ENCODE data around the gene GRIP2.

The GRIP2 gene

DNA sequence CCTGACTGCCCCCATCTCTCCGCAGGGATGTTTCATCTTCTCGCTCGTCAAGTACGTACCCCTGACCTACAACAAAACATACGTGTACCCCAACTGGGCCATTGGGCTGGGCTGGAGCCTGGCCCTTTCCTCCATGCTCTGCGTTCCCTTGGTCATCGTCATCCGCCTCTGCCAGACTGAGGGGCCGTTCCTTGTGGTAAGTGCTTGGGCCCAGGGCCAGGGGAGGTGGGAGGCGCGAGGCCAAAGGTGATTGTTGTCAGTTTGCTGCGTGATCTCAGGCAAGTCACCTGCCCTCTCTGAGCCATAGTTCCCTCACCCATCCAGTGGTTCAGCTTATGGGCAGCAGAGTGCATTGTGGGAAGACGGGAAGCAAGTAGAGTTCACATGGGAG, 58.5 kb downstream of the GRIP2 start:
- no peak for DNase-seq

DNA sequence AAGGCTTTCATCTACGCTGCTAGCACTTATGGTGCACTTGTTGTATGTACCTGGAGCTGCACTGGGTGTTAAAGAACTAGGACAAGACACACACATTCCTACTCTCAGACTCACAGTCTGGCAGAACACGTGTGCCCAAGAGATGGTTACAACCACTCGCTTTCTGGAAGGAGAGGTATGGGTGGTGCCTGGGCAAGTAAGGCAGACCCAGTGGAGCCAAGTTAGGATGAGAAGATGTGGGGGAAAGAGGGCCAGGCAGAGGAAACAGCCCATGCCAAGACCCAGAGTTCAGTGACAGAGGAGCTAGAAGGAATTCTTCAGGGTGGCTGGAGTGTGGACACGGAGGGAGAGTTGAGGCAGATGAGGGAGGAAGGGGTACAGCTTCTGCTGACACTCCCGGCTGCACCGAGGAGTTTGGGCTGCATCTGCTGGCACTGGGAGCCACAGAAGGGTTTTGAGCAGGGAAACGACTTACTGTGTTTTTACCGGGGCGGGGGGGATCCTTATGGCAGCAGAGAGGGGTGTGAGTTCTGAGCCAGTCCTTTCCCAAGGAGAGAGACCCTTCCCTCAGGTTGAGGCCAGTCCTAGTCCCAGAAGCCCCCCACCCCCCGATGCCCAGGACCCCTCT, 59.0 kb downstream of the GRIP2 start:
- DNase-seq, result no peak

DNA sequence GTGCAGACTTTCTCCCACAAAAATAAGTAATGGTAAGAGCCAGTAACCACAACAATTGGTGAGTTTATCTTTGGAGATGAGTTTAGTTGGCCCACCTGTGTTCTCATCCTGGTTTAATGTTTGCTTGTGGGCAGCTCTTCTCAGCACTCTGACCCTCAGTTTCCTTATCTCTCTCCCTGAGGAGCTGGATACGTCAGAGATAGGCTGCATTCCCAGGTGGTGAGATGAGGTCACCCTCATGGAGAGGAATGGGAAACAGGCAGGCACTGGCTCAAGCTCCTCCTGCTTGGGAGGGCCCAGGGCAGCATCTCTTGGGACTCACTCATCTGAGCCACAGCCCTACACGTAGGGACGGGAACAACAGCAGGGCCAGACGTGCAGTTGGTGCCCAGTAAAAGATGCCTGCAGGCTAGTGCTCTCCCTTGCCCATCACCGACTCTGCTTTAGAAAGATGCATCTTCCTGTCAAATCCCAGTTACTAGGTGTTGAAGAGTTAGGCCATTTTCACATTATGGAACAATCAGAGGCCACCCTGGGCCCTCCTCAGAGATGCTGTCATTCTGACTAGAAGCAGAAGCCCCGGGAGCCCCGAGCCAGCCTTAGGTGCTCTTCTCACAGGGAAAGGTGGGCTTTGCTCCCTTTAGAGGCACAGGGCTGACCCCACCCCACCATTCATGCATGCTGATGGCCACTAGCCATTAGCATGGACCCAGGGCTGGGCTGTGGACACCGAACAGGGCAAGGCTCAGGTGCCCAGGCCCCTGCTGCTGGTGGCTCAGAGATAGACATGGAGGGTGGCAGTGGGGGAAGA, 59.7 kb downstream of the GRIP2 start:
- DNase-seq, result no peak

DNA sequence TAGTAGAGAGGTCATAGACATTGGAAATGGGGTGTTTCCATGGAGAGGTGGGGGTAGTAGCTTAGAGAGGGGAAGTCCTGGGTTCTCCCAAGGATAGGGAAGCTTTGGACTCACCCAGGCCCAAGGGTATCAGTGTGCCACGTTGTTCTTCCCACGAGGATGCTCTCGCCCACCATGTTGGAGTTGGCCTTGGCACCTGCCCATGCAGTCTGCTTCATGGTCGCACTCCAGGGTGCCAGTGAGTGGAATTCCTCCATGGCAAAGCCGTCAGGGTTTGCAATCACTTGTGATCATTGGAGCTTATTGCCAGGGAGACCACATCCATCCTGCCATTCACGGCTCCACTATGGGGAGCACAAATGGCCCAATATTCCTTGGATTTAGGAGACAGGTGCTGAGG, 60.6 kb downstream of the GRIP2 start:
- no peak for DNase-seq

DNA sequence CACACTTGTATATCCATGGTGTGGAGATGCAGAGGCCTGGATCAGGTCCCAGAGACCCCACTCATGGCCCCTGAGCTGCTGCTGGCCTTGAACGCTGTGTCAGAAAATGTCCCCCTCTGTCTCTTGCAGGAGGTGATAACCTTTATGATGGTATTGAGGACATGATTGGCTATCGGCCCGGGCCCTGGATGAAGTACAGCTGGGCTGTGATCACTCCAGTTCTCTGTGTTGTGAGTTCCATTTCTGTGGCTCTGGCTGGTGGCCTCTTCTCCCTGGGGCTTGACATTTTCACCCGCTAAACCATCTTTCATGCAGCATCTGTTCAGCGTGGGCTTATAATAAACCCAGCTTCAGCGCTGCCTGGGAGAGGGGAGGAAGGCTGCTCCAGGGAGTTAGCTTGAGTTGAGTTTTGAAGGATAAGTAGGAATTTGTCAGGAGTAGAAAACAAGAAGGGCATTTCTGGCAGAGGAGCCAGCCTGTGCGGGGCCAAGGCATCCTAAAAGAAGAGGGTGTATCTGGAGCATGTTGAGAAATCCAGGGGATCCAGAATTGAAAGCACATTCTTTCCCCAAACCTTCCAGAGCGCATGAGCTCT, 61.1 kb downstream of the GRIP2 start:
- no peak for DNase-seq

DNA sequence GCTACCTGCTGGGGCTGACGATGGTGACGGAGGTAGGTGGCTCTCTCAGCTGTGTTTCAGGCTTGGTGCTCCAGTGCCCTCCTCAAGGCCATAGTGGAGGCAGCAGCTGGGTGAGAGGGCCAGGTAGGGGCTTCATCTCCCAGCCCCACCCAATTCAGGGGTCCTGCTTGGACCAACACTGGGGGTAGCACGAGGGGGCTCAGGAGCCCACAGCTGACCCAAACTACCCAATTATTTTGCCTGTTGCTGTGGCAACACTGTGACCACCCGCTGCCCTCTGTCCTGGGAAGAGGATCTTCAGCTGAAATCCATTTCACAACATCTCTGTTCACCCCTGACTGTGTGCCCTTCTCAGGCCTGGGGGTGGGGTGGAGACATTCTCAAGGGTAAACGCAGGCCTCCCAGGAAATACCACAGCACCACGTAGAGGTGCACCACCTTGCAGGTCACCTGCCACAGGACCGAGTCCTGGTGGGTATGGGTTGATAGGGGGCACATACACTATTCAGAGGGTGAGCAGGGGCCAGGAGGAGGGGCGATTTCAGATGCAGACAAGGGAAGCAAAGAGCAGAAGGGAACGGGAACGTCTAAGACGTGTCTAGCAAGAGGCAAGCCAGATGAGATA, 62.7 kb downstream of the GRIP2 start:
- no peak for DNase-seq

DNA sequence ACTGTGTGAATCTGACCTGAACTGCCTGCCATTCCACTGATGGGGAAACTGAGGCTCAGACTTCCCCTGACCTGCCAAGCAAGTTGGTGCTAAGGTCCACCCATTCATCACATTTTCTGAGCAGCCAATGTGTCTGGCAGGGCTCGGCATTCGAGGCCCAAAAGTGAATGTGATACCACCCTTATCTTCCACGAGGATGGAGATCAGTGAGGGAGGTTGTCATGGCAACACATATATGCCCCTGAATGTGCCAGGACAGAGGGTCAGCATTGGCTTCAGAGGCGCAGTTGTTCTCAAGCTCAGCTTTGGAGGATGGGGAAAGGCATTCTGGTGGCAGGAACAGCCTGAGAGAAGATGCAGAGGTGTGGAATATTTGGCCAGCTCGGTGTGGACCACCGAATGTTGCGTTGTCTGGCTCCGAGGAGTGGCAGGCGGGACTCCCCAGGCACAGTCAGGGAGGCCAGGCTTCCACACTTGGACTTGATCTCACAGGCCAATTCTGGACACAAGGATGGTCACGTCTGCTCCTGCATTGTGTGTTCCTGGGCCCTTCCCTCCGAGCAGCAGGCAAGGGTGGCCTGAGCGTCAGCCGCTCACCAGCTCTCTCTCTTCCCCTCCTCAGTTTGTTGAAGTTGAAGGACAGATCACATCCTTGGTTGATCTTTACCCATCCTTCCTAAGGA, 63.4 kb downstream of the GRIP2 start:
- no peak for DNase-seq

DNA sequence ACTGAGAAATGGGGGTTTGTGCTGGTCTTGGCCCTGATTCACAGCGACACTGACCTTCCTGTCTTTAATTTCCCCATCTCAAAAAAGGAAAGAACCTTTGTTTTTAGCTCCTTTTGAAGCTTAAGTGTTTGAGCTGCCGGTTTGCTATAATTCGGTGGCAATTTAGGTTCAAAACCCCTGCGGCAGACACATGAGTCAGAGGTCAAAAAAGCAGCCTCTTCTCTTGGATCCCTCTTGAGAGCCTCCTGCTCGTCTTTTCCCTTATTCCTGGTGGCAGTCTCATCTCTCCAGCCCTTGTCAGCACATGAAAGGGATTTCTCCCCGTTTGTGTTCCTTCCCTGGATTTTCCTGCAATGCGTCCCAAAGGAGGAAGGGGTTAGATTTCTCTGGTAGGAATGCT, 64.5 kb downstream of the GRIP2 start:
- no peak for DNase-seq

DNA sequence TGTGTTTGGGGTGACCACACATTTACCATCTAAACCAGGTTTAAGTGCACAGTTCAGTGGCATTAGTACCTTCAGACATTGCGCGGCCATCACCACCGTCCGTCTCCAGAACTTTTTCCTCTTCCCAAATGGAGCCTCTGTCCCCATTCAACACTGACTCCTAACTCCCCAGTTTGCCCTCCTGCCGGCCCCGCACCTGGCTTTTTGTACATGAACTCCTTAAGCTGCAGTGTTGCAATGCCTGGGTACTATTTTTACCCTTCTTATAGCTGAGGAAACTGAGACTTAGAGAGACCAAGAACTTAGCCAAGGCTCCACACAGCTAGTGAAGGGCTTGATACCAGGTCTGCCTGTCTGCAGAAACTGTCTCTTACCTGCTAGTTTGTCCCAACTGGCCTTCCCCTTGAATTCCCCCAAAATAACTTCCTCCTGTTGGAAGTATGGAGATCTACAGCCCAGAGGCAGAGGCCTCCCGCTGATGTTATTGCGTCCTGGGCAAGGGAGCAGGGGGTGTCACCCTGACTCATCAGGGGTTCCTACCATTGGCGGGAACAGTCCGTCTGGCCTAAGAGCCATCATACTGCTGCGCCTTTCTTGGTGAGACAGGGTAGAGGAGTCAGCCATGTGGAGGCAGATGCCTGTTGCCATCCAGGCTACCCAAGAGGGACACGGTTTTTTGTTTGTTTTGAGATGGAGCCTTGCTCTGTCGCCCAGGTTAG, 65.6 kb downstream of the GRIP2 start:
- DNase-seq, result no peak

DNA sequence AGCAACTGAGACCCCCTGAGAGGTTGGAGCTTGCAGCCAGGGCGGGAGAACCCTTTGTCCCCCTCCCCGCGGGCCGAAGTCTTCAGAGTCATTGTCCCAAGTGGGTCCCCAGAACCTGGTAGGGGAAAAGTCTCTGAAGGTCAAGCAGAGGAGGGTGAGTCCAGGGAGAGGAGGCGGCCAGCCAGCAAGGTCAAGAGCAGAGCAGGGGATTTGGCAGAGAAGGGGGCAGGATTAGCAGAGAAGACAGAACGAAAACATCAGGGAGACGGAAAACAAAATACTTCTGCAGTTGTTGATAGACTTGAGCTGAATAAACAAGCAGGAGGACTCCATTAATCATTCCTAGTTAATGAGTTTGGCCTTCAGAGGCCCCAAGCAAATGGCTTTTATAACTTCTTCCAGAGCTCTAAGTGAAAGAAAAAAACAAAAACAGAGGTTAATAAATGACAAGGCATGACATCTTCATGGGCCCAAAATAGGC, 66.7 kb downstream of the GRIP2 start:
- DNase-seq, result no peak

DNA sequence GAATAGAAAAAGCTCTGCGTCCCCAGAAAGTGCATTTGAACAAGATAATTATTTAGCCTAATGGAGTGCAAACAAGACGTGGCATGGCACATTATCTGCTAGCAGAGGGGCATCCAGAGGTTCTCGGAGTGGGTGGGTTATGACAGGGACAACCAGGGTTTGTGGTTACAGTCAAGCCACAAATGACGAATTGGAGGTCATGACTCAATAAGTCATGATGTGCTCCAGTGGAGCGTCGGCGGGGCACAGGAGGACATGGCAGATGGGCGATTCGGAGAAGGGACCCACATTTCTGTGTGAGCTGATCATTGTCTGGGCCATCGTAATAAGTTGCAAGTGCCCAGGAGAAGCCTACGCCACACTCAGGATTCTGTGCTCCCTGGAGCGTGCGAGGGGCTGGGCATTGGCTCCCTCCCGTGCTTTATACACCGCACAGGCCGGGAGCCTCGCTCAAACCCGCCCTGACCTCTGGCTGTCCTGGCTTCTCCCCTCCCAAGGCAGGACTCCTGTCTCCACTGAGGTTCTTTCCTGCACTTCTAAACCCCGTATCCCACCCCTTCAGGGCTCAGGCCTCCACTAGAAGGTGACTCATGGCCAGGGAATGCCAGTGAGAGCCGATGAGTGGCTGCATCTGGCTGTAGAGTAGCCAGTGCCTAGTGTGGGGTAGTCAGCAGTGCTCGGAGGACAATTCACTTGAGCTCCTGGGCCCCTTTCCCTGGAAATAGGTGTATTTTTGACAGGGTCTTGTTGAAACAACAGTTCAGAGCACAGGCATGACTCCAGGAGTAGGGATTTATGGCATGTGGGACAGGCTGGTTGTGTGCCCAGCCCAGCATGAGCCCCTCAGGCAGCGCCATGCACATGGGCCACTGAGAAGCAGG, 67.4 kb downstream of the GRIP2 start:
- no peak for DNase-seq

DNA sequence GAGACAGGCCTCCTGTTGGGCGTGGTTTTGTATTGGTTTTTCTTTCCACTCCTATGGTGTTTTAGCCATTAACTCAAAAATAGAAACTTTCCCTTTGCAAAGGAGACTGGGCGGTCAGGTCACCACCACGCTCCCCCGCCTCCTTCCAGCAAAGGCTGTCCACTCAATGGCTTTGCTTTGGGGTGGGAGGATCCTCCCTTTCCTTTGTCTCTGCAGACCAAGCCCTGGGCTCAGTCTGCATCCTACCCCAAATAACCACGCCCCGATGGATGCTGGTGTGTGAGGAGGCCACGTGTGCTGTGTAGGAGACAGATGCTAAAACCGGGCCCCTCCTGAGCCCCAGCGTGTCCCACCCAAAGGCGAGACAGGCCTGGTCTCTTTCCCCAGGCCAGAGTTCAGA, 68.5 kb downstream of the GRIP2 start:
- no peak for DNase-seq

DNA sequence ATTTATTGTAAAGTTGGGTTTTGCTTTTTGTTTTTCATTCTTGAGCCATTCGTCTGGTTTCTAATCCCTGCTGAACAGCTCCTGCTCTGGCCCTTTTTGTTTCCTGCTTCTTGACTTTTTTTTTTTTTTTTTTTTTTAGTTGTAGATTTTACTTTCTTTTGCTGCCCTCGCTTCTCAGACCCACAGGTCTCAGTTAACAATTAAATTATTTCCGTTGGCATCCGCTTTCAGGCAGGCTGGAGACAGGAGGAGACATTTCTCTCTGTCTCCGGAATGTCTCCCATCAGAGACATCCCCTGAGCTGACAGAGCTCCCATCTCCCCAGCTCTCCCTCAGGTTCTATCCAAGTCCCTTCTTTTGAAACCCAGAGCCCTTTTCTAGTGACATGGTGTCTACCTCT, 69.1 kb downstream of the GRIP2 start:
- no peak for DNase-seq

DNA sequence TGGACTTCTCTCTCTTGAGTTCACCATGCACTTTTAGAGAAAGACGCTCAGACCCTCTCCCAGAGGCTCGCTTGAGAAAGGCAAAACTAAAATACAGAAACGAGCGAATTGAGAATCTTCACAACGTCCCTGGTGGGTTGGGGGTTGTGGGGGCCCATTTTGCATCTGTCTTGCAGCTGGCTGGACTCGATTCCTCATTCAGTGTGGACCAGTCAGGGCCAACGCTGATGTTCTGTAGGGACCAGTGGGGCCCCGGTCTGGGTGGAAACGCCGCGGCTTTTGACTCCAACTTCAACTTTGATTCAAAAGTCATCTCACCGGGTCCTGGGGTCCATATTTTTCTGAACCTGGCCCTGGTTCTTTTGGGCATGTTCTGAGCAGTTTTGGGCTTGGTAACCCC, 69.7 kb downstream of the GRIP2 start:
- no peak for DNase-seq

DNA sequence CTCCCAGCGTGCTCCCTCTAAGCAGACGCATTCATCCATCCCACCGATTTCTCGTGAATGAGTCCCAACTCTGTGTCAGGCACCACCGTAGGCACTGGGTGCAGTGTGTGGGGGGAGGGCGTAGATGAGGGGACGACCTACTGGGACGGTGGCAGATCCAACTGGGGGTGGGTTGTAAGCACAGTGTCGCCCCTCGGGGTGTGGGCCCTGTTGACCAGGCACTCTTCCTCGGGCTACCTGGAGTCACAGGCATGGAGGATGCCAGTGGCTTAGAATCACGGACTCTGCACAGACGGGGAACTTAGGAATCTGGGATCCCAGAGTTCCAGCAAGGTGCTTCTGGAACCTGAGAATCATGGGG, 71.5 kb downstream of the GRIP2 start:
- no peak for DNase-seq

DNA sequence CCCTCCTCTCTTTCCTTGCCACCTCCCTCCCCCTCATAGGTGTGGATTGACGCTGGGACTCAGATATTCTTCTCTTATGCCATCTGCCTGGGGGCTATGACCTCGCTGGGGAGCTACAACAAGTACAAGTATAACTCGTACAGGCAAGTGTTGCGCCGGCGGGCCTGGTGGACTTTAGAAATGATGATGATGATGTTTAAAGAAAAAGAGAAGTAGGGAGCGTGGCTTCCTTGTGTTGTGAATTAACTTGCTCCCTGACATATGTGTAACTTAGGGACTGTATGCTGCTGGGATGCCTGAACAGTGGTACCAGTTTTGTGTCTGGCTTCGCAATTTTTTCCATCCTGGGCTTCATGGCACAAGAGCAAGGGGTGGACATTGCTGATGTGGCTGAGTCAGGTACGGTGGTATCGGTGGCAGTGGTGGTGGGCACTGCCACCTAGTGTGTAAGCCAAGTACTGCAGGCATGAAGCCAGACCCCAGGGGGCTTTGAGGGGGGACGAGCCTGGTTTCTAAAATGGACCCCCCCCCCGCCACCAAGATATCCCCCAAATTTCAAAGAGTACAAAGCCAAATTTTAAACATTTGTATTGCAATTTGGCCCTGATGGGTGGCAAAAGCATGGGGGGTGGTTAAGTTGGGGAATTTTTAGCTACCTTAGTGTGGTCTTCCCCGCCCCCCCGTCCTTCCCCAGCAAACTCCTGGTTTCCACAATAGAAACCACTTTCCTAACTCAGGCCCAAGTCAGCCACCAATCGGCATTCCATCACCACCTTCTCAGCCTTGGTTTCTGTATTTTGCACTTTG, 72.1 kb downstream of the GRIP2 start:
- DNase-seq, result peak in 5 of 6 experiments; percentile 21 to 54 (median 34)

DNA sequence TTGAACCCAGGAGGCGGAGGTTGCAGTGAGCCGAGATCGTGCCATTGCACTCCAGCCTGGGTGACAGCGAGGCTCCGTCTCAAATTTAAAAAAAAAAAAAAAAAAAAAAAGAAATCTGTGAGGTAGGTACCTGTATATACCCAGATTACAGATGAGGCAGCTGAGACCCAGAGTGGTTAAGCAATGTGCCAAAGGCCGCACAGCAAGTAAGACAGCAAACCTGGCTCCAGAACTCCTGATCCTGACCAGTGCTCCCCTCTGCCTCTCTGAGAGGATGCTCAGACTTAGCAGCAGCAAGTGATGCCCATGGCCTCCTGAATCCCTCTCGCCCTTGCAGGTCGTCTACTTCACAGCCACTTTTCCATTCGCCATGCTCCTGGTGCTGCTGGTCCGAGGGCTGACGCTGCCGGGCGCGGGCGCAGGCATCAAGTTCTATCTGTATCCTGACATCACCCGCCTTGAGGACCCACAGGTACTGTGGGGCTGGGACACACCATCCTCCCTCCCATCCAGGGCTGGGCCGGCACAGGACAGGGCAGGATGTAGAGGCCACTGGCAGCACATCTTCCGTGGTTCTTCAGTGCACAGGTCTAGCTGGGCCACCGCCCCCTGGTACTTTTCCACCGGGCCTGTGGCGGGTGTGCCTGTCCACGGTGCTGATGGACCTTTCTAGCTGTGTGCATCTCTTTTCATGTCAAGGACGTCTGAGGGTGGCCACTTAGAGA, 73.8 kb downstream of the GRIP2 start:
- no peak for DNase-seq

DNA sequence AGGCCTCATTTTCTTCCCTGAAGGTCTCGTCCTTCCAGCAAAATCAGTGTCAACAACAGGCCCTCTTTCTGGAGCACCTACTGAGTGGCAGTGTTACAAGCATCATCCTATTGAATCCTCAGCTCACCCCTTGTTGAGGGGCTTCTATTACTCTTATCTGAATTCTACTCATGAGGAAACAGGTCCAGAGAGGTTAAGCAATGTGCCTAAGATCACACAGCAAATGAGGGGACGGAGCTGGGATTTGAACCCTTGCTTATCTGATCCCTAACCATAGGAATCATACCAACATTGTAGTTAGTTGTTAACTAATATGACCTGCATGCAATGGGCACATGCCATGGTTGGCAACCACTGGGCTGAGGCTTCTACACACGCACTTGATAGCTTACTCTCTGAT, 74.7 kb downstream of the GRIP2 start:
- no peak for DNase-seq

DNA sequence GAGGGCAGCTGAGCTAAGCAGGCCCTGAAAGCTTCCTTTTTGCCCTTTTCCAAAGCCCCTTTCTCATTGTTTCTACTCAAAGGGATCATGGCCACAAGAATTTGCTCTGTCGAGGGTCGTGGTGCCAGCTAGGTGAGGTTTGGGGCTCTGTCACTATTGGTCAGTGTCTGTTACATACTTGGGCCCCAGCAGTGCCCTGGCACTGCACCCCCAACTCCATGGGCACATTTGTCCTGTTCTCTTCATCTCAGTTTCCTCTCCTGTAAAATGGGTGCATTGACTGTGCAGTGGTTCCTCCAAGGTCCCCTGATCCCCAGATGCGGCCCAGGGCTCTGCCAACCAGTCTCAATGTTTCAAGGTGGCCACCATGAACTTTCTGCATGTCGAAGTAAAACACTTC, 75.6 kb downstream of the GRIP2 start:
- no peak for DNase-seq

DNA sequence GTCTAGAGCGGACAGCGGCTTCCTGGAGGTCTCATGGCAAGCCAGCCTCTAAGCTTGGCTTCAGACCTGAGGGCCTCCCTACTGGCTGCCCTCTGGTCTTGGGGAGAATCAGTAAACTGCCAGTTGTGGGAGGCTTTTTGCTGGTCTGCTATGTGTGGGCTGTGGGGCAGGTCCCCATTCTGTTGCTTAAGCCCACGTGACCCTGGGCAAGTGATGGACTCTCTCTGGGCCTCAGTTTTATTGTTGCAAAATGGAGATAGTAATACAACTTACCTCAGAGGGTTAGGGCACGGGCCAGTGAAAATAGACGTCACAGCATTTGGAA, 76.0 kb downstream of the GRIP2 start:
- no peak for DNase-seq
